Peyer's patch (tissue), 4 donors: Measurements from ENCODE around the gene MYO7A. TPM values are rescaled to one million over a fixed set of nuclear protein-coding genes. Genes with fewer than 3 reads are reported as not detected.

ENCODE experiments used
- DNase-seq, 3 donors: peaks; one replicate each; pipeline ENCODE4 v3.0.0-alpha.2; 2017 to 2019
- H3K27ac ChIP-seq, 4 donors: fragments of 200-600 bp; sonication (generic); one replicate each; pipeline ENCODE4 v1.5.1; 2016 to 2019
- H3K27me3 ChIP-seq, 2 donors: fragments of 200-600 bp; sonication (generic); one replicate each; pipeline ENCODE4 v1.5.1; 2019
- H3K36me3 ChIP-seq, 3 donors: fragments of 200-600 bp; sonication (generic); one replicate each; pipeline ENCODE4 v1.5.1; 2016 to 2019
- H3K4me1 ChIP-seq, 4 donors: fragments of 200-600 bp; sonication (generic); one replicate each; pipeline ENCODE4 v1.5.1; 2016 to 2019
- H3K4me3 ChIP-seq, 4 donors: fragments of 200-600 bp; sonication (generic); 1 replicate in 3 of 4; 2 replicates in 1 of 4; pipeline ENCODE4 v1.5.1; 2016 to 2019; ENCODE audit warnings: mild to moderate bottlenecking in 1 of 4
- H3K9me3 ChIP-seq, 4 donors: fragments of 200-600 bp; sonication (generic); one replicate each; pipeline ENCODE4 v1.5.1; 2016 to 2019; ENCODE audit warnings: mild to moderate bottlenecking in 1 of 4
- POLR2A ChIP-seq, 2 donors: fragments of 450-650 bp; IDR thresholded peaks; one replicate each; pipeline ENCODE4 v1.5.1; 2017; ENCODE audit warnings: antibody characterized with exemption in 2 of 2, mild to moderate bottlenecking in 2 of 2, moderate library complexity in 2 of 2
- total RNA-seq, 4 donors: library from RNA; depleted of rRNA; stranded (reverse); fragments of >200 nt; gene quantifications; one replicate each; pipeline ENCODE4 v1.1.0, GENCODE V29; 2016
- TF ChIP-seq, protein P1 (sequence below), 6 experiments: fragments of 450-650 bp in 4 of 6; fragments of 200-600 bp in 2 of 6; sonication (generic) in 1 of 6; IDR thresholded peaks; one replicate each; pipeline ENCODE4 v1.5.1; 2017 to 2019; ENCODE audit warnings: antibody characterized with exemption in 6 of 6, mild to moderate bottlenecking in 3 of 6, moderate library complexity in 1 of 6

The MYO7A gene
- total RNA-seq, 4 donors from 2014 or later, result 6.1 to 15.7 (median 7.1) TPM

GRCh38 chr11:77174559-77174958 is 46.5 kb downstream of the MYO7A start:
- DNase-seq, result no peak
- TF ChIP-seq, protein P1, sequence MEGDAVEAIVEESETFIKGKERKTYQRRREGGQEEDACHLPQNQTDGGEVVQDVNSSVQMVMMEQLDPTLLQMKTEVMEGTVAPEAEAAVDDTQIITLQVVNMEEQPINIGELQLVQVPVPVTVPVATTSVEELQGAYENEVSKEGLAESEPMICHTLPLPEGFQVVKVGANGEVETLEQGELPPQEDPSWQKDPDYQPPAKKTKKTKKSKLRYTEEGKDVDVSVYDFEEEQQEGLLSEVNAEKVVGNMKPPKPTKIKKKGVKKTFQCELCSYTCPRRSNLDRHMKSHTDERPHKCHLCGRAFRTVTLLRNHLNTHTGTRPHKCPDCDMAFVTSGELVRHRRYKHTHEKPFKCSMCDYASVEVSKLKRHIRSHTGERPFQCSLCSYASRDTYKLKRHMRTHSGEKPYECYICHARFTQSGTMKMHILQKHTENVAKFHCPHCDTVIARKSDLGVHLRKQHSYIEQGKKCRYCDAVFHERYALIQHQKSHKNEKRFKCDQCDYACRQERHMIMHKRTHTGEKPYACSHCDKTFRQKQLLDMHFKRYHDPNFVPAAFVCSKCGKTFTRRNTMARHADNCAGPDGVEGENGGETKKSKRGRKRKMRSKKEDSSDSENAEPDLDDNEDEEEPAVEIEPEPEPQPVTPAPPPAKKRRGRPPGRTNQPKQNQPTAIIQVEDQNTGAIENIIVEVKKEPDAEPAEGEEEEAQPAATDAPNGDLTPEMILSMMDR (IDR thresholded peaks at IDR 0.05), result no peak
- no peak for TF ChIP-seq POLR2A (IDR thresholded peaks at IDR 0.05)
- no peak overlapping the region for H3K27ac ChIP-seq
- no peaks in the 10 kb centered on the region for H3K27me3 ChIP-seq
- no peaks in the 10 kb centered on the region for H3K9me3 ChIP-seq
- H3K4me3 ChIP-seq, result no peak overlapping the region
- no peaks in the 10 kb centered on the region for H3K36me3 ChIP-seq
- H3K4me1 ChIP-seq, result no peaks in the 10 kb centered on the region

DNA sequence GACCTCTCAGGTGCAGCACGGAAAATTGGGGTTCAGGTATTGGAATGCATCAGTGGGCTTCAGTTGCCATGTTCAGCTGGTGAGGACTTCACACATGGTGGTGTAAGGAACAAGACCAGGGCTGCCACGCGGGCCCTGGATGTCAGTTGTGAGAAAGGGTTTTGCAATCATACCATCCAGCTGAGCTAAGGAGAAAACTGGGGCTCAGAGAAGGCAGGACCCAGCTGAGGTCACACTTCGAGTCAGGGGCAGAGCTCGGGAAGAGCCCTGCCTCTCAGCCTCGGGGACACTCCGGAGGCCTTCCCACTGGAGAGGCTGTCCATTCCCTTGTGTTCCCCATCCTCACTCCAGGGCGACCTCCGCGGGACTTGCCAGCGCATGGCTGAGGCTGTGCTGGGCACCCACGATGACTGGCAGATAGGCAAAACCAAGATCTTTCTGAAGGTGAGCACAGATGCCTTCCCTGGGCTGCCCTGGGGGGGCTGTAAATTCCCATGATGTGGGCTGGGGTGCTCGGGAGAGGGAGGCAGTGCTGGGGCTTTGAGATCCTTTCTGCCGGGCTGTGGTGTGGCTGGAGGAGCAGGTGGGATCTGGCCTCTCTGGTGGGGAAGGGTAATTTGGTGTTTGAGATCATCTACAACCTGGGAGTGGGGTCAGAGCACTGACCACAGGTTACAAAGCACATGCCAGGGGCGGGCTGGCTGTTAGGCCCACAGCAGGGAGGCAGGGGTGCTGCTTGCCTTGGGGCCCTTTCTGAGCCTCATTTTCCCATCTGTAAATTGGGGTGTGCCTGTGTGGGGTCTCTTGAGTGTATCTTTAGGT is 47.2 kb downstream of the MYO7A start:
- no peak for DNase-seq
- TF ChIP-seq POLR2A (IDR thresholded peaks at IDR 0.05), result no peak
- TF ChIP-seq, protein P1 (IDR thresholded peaks at IDR 0.05), result no peak
- Histone ChIP-seq H3K4me3 (no peak overlapping the region), H3K27ac (no peak overlapping the region), H3K36me3 (no peaks in the 10 kb centered on the region), H3K27me3 (no peaks in the 10 kb centered on the region), H3K4me1 (no peaks in the 10 kb centered on the region), H3K9me3 (no peaks in the 10 kb centered on the region)

DNA sequence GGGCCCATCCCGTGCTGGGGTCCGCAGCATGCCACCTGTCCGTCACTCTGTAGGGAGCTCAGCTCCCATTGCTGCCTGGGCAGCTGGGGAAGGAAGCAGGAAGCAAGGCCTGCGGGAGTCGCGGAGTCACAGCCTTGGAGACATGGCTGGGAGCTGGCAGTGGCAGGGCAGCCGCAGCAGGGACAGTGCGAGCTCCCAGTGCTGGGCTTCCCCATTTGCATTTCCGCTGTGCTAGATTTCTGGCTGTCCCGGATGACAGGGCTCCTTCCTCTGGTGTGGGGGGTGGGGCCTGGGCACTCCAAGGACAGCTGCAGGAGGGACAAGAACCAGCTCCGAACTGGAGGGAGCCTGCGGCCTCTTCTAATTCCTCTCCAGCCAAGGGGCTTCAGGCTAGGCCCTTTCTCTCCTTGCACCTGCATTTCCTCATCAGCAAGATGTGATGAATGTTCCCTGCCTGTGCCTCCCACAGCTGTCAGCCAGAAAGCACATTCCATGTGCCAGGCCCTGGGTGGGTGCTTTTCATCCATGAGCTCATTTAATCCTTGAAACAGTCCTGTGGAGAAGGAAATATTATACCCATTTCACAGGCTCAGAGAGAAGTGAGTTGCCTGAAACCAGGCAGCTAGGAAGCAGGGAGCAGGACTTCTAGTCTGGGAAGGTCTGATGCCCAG is 48.0 kb downstream of the MYO7A start:
- no peaks in the 10 kb centered on the region for H3K4me1 ChIP-seq
- DNase-seq, result no peak
- no peak overlapping the region for H3K27ac ChIP-seq
- H3K27me3 ChIP-seq, result no peaks in the 10 kb centered on the region
- TF ChIP-seq, protein P1 (IDR thresholded peaks at IDR 0.05), result no peak
- TF ChIP-seq POLR2A (IDR thresholded peaks at IDR 0.05), result no peak
- H3K4me3 ChIP-seq, result no peak overlapping the region
- no peaks in the 10 kb centered on the region for H3K36me3 ChIP-seq
- no peaks in the 10 kb centered on the region for H3K9me3 ChIP-seq

DNA sequence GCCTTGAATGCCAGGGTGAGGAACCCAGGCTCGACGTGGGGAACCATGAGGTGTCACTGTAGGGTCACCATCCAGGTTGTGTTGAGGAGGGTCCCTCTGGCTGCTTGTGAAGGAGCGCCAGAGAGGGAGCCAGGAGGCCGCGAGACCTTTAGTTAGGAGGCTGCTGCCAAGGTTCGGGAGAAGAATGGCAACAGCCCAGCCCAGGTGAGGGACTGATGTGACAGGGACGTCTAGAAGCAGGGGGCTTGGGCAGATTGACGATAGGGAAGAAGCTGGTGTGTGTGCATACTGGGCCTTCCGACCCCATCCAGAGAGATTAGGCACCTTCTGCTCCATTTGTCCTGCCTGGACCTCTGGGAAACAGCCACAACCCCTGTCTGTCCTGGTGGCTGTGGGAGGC is 49.0 kb downstream of the MYO7A start:
- no peak overlapping the region for H3K4me3 ChIP-seq
- H3K36me3 ChIP-seq, result no peaks in the 10 kb centered on the region
- H3K9me3 ChIP-seq, result no peaks in the 10 kb centered on the region
- H3K4me1 ChIP-seq, result no peaks in the 10 kb centered on the region
- no peak for DNase-seq
- H3K27ac ChIP-seq, result no peak overlapping the region
- H3K27me3 ChIP-seq, result no peaks in the 10 kb centered on the region
- TF ChIP-seq, protein P1 (IDR thresholded peaks at IDR 0.05), result no peak
- no peak for TF ChIP-seq POLR2A (IDR thresholded peaks at IDR 0.05)

DNA sequence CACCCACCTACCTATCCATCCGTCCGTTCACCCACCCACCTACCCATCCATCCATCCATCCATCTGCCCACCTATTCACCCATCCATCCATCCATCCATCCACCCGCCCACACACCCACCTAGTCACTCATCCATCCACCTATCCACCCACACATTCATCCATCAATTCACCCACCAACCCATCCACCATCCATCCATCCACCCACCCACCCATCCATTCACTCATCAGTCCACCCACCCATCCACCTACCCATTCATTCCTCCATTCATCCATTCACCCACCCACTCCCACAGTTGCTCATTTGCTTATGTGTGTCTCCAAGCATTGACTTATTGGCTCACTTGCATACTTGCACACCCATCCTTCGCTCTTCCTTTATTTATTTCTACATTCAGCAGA is 50.1 kb downstream of the MYO7A start:
- TF ChIP-seq, protein P1 (IDR thresholded peaks at IDR 0.05), result no peak
- no peak for TF ChIP-seq POLR2A (IDR thresholded peaks at IDR 0.05)
- Histone ChIP-seq H3K36me3 (no peaks in the 10 kb centered on the region), H3K9me3 (no peaks in the 10 kb centered on the region), H3K27ac (no peak overlapping the region), H3K27me3 (no peaks in the 10 kb centered on the region), H3K4me3 (no peak overlapping the region), H3K4me1 (no peaks in the 10 kb centered on the region)
- no peak for DNase-seq
